ENCODE results near the gene CCDC93.

Gene CCDC93

GRCh38 chr2:117977696-117978095 lies 36.2 kb downstream of the CCDC93 start:
- H3K4me3 ChIP-seq (replicated peaks; ENCODE audit: low read depth, low read length), result no peak overlapping the region
- no peak for DNase-seq (ENCODE audit: extremely low read depth, low read depth)
- TF ChIP-seq CTCF (IDR thresholded peaks at IDR 0.05; ENCODE audit: low read depth, low read length, missing control alignments), result no peak

- H3K4me3 ChIP-seq (replicated peaks; ENCODE audit: low read depth, low read length), result no peak overlapping the region
These were observed 37.3 kb downstream of the CCDC93 start for GRCh38 chr2:117976581-117976980.

DNA sequence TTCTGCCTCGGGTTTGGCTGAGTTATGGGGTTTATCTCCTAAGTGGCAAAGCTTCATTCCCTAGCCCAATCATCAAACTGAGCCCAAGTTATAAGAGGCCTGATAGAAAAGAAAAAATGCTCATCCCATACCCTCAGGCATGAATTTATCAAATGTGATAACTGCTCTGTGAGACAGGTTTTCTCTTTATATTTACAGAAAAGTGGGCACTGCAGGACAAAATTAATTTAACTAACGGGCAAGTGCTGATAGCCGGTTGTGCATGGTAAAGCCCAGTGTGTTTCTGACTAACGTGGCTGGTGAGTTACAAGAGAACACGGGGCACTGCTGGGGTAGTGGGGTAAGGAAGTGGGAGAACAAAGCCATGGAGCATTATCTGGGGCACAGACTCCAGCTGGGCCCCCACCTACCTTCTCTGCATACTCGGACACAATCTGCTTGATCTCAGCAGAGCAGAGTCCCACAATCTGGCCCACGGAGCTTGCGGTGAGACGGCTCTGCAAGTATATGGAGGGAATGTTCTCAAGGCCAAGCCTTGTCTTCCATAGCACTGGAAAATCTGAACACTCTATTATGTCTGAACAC lies 40.3 kb downstream of the CCDC93 start:
- DNase-seq (ENCODE audit: extremely low read depth, low read depth), result no peak
- no peak overlapping the region for H3K4me3 ChIP-seq (replicated peaks; ENCODE audit: low read depth, low read length)
- no peak for TF ChIP-seq CTCF (IDR thresholded peaks at IDR 0.05; ENCODE audit: low read depth, low read length, missing control alignments)

More at GRCh38 chr2:117976581-117976980, 37.3 kb downstream of the CCDC93 start:
- DNase-seq (ENCODE audit: extremely low read depth, low read depth), result no peak
- no peak for TF ChIP-seq CTCF (IDR thresholded peaks at IDR 0.05; ENCODE audit: low read depth, low read length, missing control alignments)

DNA sequence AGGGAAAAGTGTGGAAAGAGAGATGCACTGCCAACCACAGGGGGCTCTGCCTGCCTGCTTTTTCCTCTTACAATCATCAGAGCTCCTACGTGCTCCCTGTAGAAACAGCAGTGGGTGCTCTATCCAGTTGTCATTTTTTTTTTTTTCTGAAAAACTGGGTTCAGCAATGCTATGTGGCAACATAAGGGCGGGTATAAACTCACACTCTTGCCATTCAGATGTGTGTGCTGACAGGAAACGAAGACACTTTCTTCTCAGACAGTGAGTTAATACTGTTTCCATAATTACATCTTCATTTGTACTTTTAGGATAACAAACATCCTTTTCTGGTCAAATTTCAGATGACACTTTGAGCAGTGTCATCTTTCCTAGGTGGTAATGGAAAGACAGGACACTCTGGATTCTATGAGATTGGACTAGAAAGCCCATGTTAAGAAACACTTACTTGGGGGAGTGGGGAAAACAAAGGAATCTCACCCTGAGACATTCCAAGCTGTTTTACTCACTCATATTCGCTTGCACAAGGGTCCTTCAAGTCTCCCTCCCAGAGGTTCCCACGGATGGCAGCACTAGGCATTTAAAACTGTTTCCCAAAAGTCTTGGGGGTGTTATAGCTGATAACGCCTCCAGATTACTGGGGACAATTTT lies 41.3 kb downstream of the CCDC93 start:
- no peak for DNase-seq (ENCODE audit: extremely low read depth, low read depth)
- no peak for TF ChIP-seq CTCF (IDR thresholded peaks at IDR 0.05; ENCODE audit: low read depth, low read length, missing control alignments)
- H3K4me3 ChIP-seq (replicated peaks; ENCODE audit: low read depth, low read length), result no peak overlapping the region

GRCh38 chr2:117968722-117969121 lies 45.1 kb downstream of the CCDC93 start:
- DNase-seq (ENCODE audit: extremely low read depth, low read depth), result no peak
- H3K4me3 ChIP-seq (replicated peaks; ENCODE audit: low read depth, low read length), result no peak overlapping the region
- TF ChIP-seq CTCF (IDR thresholded peaks at IDR 0.05; ENCODE audit: low read depth, low read length, missing control alignments), result no peak

GRCh38 chr2:117967977-117968718 lies 45.7 kb downstream of the CCDC93 start:
- H3K4me3 ChIP-seq (replicated peaks; ENCODE audit: low read depth, low read length), result no peak overlapping the region
- no peak for TF ChIP-seq CTCF (IDR thresholded peaks at IDR 0.05; ENCODE audit: low read depth, low read length, missing control alignments)
- no peak for DNase-seq (ENCODE audit: extremely low read depth, low read depth)

Measured in HFF-Myc (cell line).